Measurements from ENCODE around the gene ZNF470. TPM values are rescaled to one million over a fixed set of nuclear protein-coding genes. Genes with fewer than 3 reads are reported as not detected.

The ZNF470 gene
- total RNA-seq (6.6 TPM), polyA plus RNA-seq (ENCODE audit: insufficient read depth, low read depth, low replicate concordance) (5.1 TPM)
- long read RNA-seq, donor 1, full-length matches to known transcripts, result 3 of 3 reads
- long read RNA-seq, donor 1, partial matches to known transcripts, result 0 of 3 reads
- long read RNA-seq, donor 1, other reads (novel, unspliced or antisense), result 0 of 3 reads
- long read RNA-seq, donor 2, full-length matches to known transcripts, result 2 of 2 reads
- long read RNA-seq, donor 2, partial matches to known transcripts, result 0 of 2 reads
- long read RNA-seq, donor 2, other reads (novel, unspliced or antisense), result 0 of 2 reads
- long read RNA-seq, donor 3, full-length matches to known transcripts, result 2 of 7 reads
- long read RNA-seq, donor 3, partial matches to known transcripts, result 5 of 7 reads
- long read RNA-seq, donor 3, other reads (novel, unspliced or antisense), result 0 of 7 reads
- long read RNA-seq, donor 4, full-length matches to known transcripts, result 8 of 8 reads
- long read RNA-seq, donor 4, partial matches to known transcripts, result 0 of 8 reads
- long read RNA-seq, donor 4, other reads (novel, unspliced or antisense), result 0 of 8 reads
- long read RNA-seq, donor 5, result 0 reads
- long read RNA-seq, donor 6, result 0 reads
- long read RNA-seq, donor 7, full-length matches to known transcripts, result 2 of 3 reads
- long read RNA-seq, donor 7, partial matches to known transcripts, result 0 of 3 reads
- long read RNA-seq, donor 7, other reads (novel, unspliced or antisense), result 1 of 3 reads
- long read RNA-seq, donor 8, partial matches to known transcripts, result 0 of 1 reads
- long read RNA-seq, donor 8, other reads (novel, unspliced or antisense), result 0 of 1 reads
- long read RNA-seq, donor 9, full-length matches to known transcripts, result 1 of 1 reads
- long read RNA-seq, donor 9, partial matches to known transcripts, result 0 of 1 reads
- long read RNA-seq, donor 9, other reads (novel, unspliced or antisense), result 0 of 1 reads
- long read RNA-seq, donor 10, partial matches to known transcripts, result 0 of 1 reads
- long read RNA-seq, donor 10, other reads (novel, unspliced or antisense), result 0 of 1 reads

DNA sequence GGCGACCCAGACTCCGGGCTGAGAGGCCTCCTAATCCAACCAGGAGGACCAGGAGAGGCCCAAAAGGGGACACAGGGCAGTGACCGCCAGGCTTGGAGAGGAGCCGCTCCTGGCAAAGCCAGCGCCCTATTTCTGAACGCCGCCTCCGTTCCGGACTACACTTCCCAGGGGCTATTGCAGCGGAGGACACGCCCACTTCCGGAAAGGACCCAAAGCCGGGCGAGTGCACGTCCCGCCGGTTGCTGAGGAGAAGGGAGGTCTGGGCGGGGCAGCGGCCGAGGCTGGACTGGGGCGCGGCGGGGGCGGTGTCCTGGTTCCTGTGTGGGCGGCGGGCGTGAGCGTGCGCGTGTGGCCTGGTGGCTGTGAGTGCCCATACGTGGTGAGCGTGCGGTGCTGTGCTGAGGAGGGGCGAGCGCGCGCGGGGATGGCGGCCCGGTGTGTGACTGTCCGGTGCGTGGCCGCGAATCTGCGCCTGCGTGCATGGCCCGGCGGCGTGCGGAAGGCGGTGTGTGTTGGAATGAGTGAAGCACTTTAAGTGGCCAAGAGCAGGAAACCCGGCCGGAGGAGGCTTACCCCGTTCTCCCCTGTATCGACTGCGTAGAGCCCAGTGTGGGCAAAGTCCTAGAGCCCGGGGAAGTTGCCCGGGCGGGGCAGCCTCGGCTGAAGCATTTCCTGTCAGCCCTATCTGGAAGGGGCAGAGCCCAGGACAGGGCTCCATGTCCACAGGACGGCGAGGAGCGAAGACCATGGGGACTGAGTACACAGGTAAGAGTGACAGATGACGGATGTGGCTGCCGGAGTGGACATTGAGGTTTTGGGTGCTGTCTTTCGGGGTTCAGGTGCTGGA, at the start of gene ZNF470:
Gene ZNF470, plus strand, starts transcription at position 195 of the 847 bp plus-strand sequence. CDS start 2,844 bp downstream, outside the sequence.
- FAIRE-seq, result no peak
- Histone ChIP-seq H3K36me3 (ENCODE audit: control insufficient read depth in 2 of 3, insufficient read depth in 3 of 3, low read length in 3 of 3) (peaks cover 5 to 17% (median 16%) of the 10 kb centered on the region in 3 donors), H3K4me3 (ENCODE audit: low read length in 3 of 3) (peak within 1 kb of the TSS; percentile 67 to 92 (median 91)), H3K4me1 (ENCODE audit: control insufficient read depth in 2 of 3, insufficient read depth in 2 of 3, low read depth in 1 of 3, low read length in 3 of 3) (peaks cover 0 to 10% (median 0%) of the 10 kb centered on the region in 3 donors), H3K9me3 (ENCODE audit: control insufficient read depth in 2 of 3, insufficient read depth in 1 of 3, low read length in 3 of 3) (peaks cover 3 to 60% (median 19%) of the 10 kb centered on the region in 3 donors), H3K9ac (ENCODE audit: low read length in 3 of 3) (peak within 1 kb of the TSS; percentile 67 to 77 (median 68)), H3K27me3 (ENCODE audit: control insufficient read depth, insufficient read depth, low read length) (no peaks in the 10 kb centered on the region), H3K27ac (ENCODE audit: low read depth in 2 of 2, low read length in 2 of 2) (peak within 1 kb of the TSS; percentile 61 to 69)
- intact Hi-C loops (cut with DNase I), result no loop called here
- peak; percentile 95 to 98 (median 96) for DNase-seq
- TF ChIP-seq, protein P1, sequence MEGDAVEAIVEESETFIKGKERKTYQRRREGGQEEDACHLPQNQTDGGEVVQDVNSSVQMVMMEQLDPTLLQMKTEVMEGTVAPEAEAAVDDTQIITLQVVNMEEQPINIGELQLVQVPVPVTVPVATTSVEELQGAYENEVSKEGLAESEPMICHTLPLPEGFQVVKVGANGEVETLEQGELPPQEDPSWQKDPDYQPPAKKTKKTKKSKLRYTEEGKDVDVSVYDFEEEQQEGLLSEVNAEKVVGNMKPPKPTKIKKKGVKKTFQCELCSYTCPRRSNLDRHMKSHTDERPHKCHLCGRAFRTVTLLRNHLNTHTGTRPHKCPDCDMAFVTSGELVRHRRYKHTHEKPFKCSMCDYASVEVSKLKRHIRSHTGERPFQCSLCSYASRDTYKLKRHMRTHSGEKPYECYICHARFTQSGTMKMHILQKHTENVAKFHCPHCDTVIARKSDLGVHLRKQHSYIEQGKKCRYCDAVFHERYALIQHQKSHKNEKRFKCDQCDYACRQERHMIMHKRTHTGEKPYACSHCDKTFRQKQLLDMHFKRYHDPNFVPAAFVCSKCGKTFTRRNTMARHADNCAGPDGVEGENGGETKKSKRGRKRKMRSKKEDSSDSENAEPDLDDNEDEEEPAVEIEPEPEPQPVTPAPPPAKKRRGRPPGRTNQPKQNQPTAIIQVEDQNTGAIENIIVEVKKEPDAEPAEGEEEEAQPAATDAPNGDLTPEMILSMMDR (IDR thresholded peaks at IDR 0.05; ENCODE audit: borderline replicate concordance, extremely low read depth, insufficient read depth), result no peak

DNA sequence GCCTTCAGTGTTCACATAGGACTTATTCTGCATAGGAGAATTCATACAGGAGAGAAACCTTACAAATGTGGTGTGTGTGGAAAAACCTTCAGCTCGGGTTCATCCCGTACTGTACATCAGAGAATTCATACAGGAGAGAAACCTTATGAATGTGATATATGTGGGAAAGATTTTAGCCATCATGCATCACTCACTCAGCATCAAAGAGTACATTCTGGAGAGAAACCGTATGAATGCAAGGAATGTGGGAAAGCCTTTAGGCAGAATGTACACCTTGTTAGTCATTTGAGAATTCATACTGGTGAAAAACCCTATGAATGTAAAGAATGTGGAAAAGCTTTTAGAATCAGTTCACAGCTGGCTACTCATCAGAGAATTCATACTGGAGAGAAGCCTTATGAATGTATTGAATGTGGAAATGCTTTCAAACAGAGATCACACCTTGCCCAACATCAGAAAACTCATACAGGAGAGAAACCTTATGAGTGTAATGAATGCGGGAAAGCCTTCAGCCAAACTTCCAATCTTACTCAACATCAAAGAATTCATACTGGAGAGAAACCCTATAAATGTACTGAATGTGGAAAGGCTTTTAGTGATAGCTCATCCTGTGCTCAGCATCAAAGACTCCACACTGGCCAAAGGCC, 41.9 kb upstream of the ZNF470 start:
- FAIRE-seq (no peak), DNase-seq (no peak)
- Histone ChIP-seq H3K4me1 (ENCODE audit: control insufficient read depth in 2 of 3, insufficient read depth in 2 of 3, low read depth in 1 of 3, low read length in 3 of 3) (no peaks in the 10 kb centered on the region), H3K27ac (ENCODE audit: low read depth in 2 of 2, low read length in 2 of 2) (no peak overlapping the region), H3K9ac (ENCODE audit: low read length in 3 of 3) (no peak overlapping the region), H3K9me3 (ENCODE audit: control insufficient read depth in 2 of 3, insufficient read depth in 1 of 3, low read length in 3 of 3) (peaks cover 10 to 89% (median 56%) of the 10 kb centered on the region in 3 donors), H3K36me3 (ENCODE audit: control insufficient read depth in 2 of 3, insufficient read depth in 3 of 3, low read length in 3 of 3) (peaks cover 4 to 37% (median 7%) of the 10 kb centered on the region in 3 donors), H3K4me3 (ENCODE audit: low read length in 3 of 3) (peak overlapping the region in 2 of 3 donors; percentile 3 to 13), H3K27me3 (ENCODE audit: control insufficient read depth, insufficient read depth, low read length) (no peaks in the 10 kb centered on the region)
- TF ChIP-seq, protein P1 (IDR thresholded peaks at IDR 0.05; ENCODE audit: borderline replicate concordance, extremely low read depth, insufficient read depth), result no peak
- intact Hi-C loops (cut with DNase I), result no loop called here

DNA sequence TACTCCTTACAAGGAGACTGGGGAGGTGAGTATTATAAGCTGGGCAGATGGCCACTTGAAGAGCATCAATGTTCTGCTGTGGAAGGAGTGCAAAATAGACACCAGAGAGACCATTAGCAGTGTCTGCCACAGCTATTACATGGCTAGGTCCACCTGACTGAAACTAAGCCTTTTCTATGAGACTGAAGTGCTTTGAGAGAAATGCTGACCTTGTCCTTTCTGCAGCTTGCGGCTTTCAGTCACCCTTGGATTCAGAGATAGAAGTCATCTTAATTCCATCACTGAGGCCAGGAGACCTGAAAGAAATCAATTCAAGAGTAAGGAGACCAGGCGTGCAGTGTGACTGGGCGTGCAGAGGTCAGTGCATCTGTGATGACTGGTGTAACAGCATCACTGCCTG, 29.8 kb upstream of the ZNF470 start:
- H3K9me3 ChIP-seq (ENCODE audit: control insufficient read depth in 2 of 3, insufficient read depth in 1 of 3, low read length in 3 of 3), result peaks cover 4 to 49% (median 9%) of the 10 kb centered on the region in 3 donors
- no peak for FAIRE-seq
- TF ChIP-seq, protein P1 (IDR thresholded peaks at IDR 0.05; ENCODE audit: borderline replicate concordance, extremely low read depth, insufficient read depth), result no peak
- H3K4me3 ChIP-seq (ENCODE audit: low read length in 3 of 3), result peak overlapping the region in 2 of 3 donors; percentile 73 to 84
- H3K9ac ChIP-seq (ENCODE audit: low read length in 3 of 3), result no peak overlapping the region
- no peak overlapping the region for H3K27ac ChIP-seq (ENCODE audit: low read depth in 2 of 2, low read length in 2 of 2)
- H3K36me3 ChIP-seq (ENCODE audit: control insufficient read depth in 2 of 3, insufficient read depth in 3 of 3, low read length in 3 of 3), result peaks cover 3 to 11% (median 7%) of the 10 kb centered on the region in 3 donors
- peaks cover 0 to 10% (median 7%) of the 10 kb centered on the region in 3 donors for H3K4me1 ChIP-seq (ENCODE audit: control insufficient read depth in 2 of 3, insufficient read depth in 2 of 3, low read depth in 1 of 3, low read length in 3 of 3)
- no peak for DNase-seq
- H3K27me3 ChIP-seq (ENCODE audit: control insufficient read depth, insufficient read depth, low read length), result no peaks in the 10 kb centered on the region
- intact Hi-C loops (cut with DNase I), result no loop called here

All from kidney (tissue), 22 donors.